K562 (cell line): Measurements from ENCODE around the gene UNC5C. TPM values are rescaled to one million over a fixed set of nuclear protein-coding genes. Genes with fewer than 3 reads are reported as not detected.
A peak's percentile ranks its signal among the peaks of the same experiment; 100 is the strongest.

Experiments
- BHLHE40 ChIP-seq: IDR thresholded peaks from 2 replicates; pipeline ENCODE4 v1.6.1; 2011; ENCODE audit warnings: low read length, improper control_type of control experiment
- BMI1 ChIP-seq: fragments of 150-350 bp; IDR thresholded peaks from 2 replicates; pipeline ENCODE4 v1.6.1; 2014; ENCODE audit warnings: low read length
- GABPA ChIP-seq: fragments of 200-800 bp; sonication (Bioruptor generic); conservative IDR thresholded peaks from 2 replicates; pipeline ENCODE4 v1.6.1; 2016; ENCODE audit warnings: low read depth, missing genetic modification characterization, missing compliant biosample characterization
- HIVEP1 ChIP-seq: fragments of 250-450 bp; sonication (Bioruptor Pico); IDR thresholded peaks from 2 replicates; pipeline ENCODE4 v1.4.0; 2020; ENCODE audit warnings: mild to moderate bottlenecking
- LEF1 ChIP-seq: fragments of 450-650 bp; IDR thresholded peaks from 2 replicates; pipeline ENCODE4 v1.6.1; 2016; ENCODE audit warnings: mild to moderate bottlenecking
- MAFG ChIP-seq: fragments of 450-650 bp; conservative IDR thresholded peaks from 2 replicates; pipeline ENCODE4 v1.6.1; 2016; ENCODE audit warnings: missing genetic modification characterization, missing compliant biosample characterization
- MCM7 ChIP-seq, 2 experiments: fragments of 450-650 bp; IDR thresholded peaks; 2 replicates each; pipeline ENCODE4 v1.6.1; 2016 to 2018
- MEIS2 ChIP-seq: fragments of 450-650 bp; IDR thresholded peaks from 2 replicates; pipeline ENCODE4 v1.6.1; 2014; ENCODE audit warnings: mild to moderate bottlenecking; ENCODE audit not compliant: partially characterized antibody
- NFYB ChIP-seq: IDR thresholded peaks from 2 replicates; pipeline ENCODE4 v1.6.1; 2011; ENCODE audit warnings: mild to moderate bottlenecking, moderate library complexity; ENCODE audit not compliant: insufficient read length; ENCODE audit errors: extremely low read depth
- SMARCE1 ChIP-seq: fragments of 450-650 bp; IDR thresholded peaks from 2 replicates; pipeline ENCODE4 v1.7.1; 2016; ENCODE audit warnings: mild to moderate bottlenecking
- SOX6 ChIP-seq: fragments of 450-650 bp; IDR thresholded peaks from 2 replicates; pipeline ENCODE4 v1.6.1; 2014; ENCODE audit warnings: mild to moderate bottlenecking
- TAF9B ChIP-seq: fragments of 450-650 bp; IDR thresholded peaks from 2 replicates; pipeline ENCODE4 v1.6.1; 2018; ENCODE audit warnings: mild to moderate bottlenecking; ENCODE audit not compliant: partially characterized antibody
- TAL1 ChIP-seq: fragments of 450-650 bp; IDR thresholded peaks from 2 replicates; pipeline ENCODE4 v1.6.1; 2016; ENCODE audit warnings: mild to moderate bottlenecking
- polyA plus RNA-seq, 8 experiments: library from polyadenylated mRNA; depleted of rRNA in 4 of 8; stranded (reverse) in 5 of 8; unstranded in 3 of 8; fragments of >200 nt; fragmentation: Nextera tagmentation in 2 of 8; fragmentation: Illumina TruSeq in 1 of 8; extraction: Ambion mirVana in 2 of 8; extraction: Trizol in 1 of 8; gene quantifications; 2 replicates each; pipeline versions ENCODE4 v1.2.1 to v1.2.3, GENCODE V29; 2011 to 2014; ENCODE audit warnings: inconsistent platforms in 1 of 8, missing spikeins in 1 of 8
- total RNA-seq, 7 experiments: library from RNA; depleted of rRNA in 6 of 7; stranded (reverse); fragments of >200 nt in 6 of 7; fragmentation: Illumina TruSeq in 2 of 7; extraction: Trizol in 2 of 7; gene quantifications; 2 replicates each; pipeline versions ENCODE4 v1.2.1 to v1.2.3, GENCODE V29; 2011 to 2021; ENCODE audit warnings: low replicate concordance in 1 of 7
- TF ChIP-seq, protein P1 (sequence below), 2 experiments: fragments of 450-650 bp; IDR thresholded peaks; 2 replicates each; pipeline ENCODE4 v1.6.1; 2018; ENCODE audit warnings: mild to moderate bottlenecking in 2 of 2, low read depth in 1 of 2; ENCODE audit not compliant: partially characterized antibody in 2 of 2
- TF ChIP-seq, protein P2 (sequence below), 2 experiments: fragments of 450-650 bp in 1 of 2; sonication (generic) in 1 of 2; formaldehyde crosslinking in 1 of 2; IDR thresholded peaks; 2 replicates each; pipeline versions ENCODE4 v1.7.1 to v1.9.0; 2016 to 2022; ENCODE audit warnings: inconsistent platforms in 1 of 2, mild to moderate bottlenecking in 1 of 2, missing genetic modification reagents in 1 of 2

Gene UNC5C
- total and polyA plus RNA-seq, 9 of the 15 experiments (the other 6 are each of a cell fraction or from before 2014, with no cell fraction given) = under 0.01 to 0.10 (median 0.03) TPM; not detected in 1

DNA sequence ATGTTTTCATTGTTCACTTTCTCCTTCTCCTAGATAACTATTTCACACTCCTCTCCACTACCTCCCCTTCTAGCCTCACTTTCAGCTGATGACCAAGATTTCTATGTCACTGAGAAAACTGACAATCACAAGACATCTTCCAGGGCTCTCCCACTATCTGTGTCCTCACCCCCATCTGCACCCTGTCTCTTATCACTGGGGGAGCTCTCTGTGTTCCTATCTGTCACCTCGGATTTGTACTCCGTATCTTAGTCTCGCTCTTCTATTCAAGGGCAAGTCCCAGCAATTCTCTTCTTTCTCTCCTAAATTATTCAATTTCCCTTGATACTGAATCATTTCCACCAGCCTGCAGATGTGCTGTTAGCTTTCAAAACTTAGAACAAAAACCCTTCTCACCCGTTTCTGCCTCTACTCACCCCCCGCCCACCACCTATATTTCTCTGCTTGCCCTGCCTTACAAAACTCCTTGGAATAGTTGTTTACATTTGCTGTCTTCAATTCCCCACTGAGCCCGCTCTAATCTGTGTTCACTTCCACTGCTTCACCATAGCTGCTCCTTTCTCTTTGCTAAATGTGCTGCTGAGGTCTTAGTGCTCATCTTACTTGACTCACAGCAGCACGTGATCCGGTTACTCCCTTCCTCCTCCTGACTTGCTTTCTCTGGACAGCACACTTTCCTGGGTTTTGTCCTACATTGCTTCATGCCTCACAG, 293.2 kb downstream of the UNC5C start (continued):
- TF ChIP-seq, protein P1, sequence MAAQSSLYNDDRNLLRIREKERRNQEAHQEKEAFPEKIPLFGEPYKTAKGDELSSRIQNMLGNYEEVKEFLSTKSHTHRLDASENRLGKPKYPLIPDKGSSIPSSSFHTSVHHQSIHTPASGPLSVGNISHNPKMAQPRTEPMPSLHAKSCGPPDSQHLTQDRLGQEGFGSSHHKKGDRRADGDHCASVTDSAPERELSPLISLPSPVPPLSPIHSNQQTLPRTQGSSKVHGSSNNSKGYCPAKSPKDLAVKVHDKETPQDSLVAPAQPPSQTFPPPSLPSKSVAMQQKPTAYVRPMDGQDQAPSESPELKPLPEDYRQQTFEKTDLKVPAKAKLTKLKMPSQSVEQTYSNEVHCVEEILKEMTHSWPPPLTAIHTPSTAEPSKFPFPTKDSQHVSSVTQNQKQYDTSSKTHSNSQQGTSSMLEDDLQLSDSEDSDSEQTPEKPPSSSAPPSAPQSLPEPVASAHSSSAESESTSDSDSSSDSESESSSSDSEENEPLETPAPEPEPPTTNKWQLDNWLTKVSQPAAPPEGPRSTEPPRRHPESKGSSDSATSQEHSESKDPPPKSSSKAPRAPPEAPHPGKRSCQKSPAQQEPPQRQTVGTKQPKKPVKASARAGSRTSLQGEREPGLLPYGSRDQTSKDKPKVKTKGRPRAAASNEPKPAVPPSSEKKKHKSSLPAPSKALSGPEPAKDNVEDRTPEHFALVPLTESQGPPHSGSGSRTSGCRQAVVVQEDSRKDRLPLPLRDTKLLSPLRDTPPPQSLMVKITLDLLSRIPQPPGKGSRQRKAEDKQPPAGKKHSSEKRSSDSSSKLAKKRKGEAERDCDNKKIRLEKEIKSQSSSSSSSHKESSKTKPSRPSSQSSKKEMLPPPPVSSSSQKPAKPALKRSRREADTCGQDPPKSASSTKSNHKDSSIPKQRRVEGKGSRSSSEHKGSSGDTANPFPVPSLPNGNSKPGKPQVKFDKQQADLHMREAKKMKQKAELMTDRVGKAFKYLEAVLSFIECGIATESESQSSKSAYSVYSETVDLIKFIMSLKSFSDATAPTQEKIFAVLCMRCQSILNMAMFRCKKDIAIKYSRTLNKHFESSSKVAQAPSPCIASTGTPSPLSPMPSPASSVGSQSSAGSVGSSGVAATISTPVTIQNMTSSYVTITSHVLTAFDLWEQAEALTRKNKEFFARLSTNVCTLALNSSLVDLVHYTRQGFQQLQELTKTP (IDR thresholded peaks at IDR 0.05; ENCODE audit: low read depth in 1 of 2, partially characterized antibody in 2 of 2) = no peak
- TF ChIP-seq MAFG = no peak
- TF ChIP-seq SMARCE1 = peak; percentile 63
- peak; percentile 96 for TF ChIP-seq BHLHE40
- TF ChIP-seq SOX6 = peak; percentile 37
- no peak for TF ChIP-seq GABPA
- peak; percentile 72 for TF ChIP-seq TAL1
- TF ChIP-seq HIVEP1 (CRISPR knock-in tag) = no peak
- TF ChIP-seq BMI1 = no peak
- TF ChIP-seq MEIS2 = peak; percentile 62
- TF ChIP-seq, protein P2, sequence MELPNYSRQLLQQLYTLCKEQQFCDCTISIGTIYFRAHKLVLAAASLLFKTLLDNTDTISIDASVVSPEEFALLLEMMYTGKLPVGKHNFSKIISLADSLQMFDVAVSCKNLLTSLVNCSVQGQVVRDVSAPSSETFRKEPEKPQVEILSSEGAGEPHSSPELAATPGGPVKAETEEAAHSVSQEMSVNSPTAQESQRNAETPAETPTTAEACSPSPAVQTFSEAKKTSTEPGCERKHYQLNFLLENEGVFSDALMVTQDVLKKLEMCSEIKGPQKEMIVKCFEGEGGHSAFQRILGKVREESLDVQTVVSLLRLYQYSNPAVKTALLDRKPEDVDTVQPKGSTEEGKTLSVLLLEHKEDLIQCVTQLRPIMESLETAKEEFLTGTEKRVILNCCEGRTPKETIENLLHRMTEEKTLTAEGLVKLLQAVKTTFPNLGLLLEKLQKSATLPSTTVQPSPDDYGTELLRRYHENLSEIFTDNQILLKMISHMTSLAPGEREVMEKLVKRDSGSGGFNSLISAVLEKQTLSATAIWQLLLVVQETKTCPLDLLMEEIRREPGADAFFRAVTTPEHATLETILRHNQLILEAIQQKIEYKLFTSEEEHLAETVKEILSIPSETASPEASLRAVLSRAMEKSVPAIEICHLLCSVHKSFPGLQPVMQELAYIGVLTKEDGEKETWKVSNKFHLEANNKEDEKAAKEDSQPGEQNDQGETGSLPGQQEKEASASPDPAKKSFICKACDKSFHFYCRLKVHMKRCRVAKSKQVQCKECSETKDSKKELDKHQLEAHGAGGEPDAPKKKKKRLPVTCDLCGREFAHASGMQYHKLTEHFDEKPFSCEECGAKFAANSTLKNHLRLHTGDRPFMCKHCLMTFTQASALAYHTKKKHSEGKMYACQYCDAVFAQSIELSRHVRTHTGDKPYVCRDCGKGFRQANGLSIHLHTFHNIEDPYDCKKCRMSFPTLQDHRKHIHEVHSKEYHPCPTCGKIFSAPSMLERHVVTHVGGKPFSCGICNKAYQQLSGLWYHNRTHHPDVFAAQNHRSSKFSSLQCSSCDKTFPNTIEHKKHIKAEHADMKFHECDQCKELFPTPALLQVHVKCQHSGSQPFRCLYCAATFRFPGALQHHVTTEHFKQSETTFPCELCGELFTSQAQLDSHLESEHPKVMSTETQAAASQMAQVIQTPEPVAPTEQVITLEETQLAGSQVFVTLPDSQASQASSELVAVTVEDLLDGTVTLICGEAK (IDR thresholded peaks at IDR 0.05) = 0 out of 2 replicates have a peak, but pooled peaks have one; percentile 25
- TF ChIP-seq, protein P2 (CRISPR knock-in tag; IDR thresholded peaks at IDR 0.05) = no peak
- peak; percentile 32 for TF ChIP-seq TAF9B
- TF ChIP-seq MCM7 (IDR thresholded peaks at IDR 0.05) = no peak
- TF ChIP-seq NFYB = no peak
- TF ChIP-seq LEF1 = peak; percentile 20; the same call in 1 of the 2 replicates
